GM21529 (cell line): ENCODE results near the gene OLR1.
A peak's percentile ranks its signal among the peaks of the same experiment; 100 is the strongest.
"Not testable (repeated sequence)": the region's sequence is repeated elsewhere in the genome, so short reads cannot be mapped to it uniquely, and the experiment has no call there.

ENCODE experiments used
- ATAC-seq: cut with Tn5 transposase; IDR thresholded peaks from one replicate; pipeline ENCODE4 v1.9.1; 2021; ENCODE audit not compliant: unreplicated experiment

OLR1 gene

DNA sequence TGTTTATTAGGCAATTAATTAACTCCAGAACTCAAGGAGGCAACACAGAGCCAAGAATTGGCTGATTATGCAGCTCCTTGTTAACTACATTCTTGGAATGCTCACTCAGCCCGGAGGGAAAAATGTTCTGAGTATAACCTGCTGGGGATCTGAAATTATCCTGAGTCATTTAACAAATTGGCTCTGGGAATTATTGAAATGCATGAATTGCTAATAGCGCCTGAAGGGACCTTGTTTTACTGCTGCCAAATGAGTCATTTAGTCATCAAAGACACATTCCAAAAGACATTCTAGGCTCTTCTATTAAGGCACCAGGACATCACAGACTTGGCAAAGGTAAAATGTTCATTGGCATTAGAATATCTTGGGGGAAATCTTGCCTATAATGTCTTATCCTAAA lies 19.9 kb upstream of the OLR1 start:
- no peak for ATAC-seq

DNA sequence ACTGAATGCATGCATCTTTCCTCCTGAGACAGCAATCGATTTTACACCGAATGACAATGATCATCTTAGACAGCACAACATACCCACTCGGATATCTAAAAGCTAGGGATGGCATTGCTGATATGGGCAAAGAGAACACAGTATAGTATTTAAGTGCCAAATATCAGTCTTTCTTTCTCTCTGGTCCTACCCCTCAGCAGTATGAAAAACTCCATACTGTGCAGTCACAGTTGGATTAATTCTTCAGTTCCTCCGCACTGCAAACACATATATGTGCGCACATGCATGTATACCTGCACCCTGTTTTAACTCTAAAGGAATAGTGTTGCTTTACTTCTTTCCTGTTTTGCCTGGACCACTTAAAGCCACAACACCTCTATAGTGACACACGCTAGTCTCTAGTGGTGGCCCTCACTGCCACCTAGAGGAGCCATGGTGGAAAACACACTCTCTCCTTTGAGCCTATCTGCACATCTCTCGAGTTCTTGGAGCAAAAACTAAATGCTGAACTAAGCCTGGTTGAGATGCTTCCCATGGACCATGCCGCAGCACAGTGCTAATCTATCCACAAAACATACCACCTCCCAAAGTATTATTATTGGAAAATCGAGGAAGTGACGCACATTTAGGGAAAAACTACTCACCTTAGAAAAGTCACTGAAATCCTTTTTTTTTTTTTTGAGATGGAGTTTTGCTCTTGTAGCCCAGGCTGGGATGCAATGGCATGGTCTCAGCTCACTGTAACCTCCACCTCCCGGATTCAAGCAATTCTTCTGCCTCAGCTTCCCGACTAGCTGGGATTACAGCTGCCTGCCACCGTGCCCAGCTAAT lies 18.8 kb upstream of the OLR1 start:
- peak; percentile 82 for ATAC-seq

DNA sequence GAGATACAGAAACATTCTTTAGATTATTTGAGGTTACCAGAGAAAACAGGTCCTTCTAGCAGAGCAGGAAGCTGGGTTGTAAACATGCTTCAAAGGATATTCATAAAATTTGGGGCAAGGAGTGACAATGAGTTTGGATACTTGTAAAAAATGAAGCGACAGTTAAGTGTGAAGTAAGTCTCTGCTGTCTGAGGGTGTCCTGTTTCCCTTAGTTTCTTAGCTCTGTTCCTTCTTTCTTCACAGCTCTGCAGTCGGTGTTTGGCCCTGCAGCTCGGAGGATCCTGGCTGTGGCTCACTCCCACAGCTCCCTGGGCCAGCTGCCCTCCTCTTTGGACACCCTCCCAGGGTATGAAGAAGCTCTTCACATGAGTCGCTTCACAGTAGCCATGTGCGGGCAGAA lies 17.7 kb upstream of the OLR1 start:
- ATAC-seq: no peak

DNA sequence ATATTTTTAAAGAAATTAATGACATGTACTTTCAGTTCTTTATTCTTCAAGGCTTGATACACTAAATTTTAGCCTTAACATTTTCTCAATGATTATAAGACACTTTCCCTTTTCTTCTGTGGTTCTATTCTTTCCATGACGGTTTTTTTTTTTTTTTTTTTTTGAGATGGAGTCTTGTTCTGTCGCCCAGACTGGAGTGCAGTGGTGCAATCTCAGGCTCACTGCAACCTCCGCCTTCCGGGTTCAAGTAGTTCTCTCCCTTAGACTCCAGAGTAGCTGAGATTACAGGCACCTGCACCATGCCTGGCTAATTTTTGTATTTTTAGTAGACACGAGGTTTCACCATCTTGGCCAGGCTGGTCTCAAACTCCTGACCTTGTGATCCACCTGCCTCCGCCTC lies 15.0 kb upstream of the OLR1 start:
- not testable (repeated sequence) for ATAC-seq

DNA sequence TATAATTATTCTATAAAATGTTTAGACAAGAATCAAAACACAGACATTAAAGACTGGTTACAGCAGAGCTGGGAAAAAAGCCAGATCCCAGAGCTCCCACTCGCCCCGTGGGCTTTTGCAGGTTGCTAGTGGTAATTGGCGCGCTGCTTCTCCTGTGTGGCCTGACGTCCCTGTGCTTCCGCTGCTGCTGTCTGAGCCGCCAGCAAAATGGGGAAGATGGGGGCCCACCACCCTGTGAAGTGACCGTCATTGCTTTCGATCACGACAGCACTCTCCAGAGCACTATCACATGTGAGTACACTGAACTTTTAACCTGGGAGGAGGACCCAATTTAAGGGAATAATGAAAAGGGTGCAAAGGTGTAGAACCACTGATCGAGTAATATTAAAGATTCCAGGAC lies 14.4 kb upstream of the OLR1 start:
- ATAC-seq: no peak

DNA sequence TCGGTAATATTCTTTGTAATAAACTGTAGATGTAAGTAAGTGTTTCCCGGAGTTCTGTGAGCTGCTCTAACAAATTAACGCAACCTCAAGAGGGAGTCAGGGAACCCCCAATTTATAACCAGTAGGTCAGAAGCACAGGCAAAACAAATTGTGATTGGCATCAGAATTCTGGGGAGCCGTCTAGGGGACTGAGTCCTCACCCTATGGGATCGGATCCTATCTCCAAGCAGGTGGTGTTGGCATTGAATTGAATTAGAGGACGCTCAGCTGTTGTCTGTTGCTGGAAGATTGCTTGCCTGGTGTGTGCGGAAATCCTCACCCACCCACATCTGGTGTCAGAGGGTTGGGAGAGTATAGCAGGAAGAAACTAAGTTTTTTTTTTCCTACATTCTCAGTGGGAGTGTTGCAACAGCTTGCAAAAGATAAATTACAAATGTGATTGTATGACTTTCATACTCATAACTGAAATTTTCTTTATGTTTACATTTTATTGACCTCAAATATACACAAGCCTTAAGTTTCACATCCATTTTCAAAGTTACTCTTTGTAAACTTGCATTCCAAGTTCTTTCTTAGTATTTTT lies 12.4 kb upstream of the OLR1 start:
- ATAC-seq: no peak

DNA sequence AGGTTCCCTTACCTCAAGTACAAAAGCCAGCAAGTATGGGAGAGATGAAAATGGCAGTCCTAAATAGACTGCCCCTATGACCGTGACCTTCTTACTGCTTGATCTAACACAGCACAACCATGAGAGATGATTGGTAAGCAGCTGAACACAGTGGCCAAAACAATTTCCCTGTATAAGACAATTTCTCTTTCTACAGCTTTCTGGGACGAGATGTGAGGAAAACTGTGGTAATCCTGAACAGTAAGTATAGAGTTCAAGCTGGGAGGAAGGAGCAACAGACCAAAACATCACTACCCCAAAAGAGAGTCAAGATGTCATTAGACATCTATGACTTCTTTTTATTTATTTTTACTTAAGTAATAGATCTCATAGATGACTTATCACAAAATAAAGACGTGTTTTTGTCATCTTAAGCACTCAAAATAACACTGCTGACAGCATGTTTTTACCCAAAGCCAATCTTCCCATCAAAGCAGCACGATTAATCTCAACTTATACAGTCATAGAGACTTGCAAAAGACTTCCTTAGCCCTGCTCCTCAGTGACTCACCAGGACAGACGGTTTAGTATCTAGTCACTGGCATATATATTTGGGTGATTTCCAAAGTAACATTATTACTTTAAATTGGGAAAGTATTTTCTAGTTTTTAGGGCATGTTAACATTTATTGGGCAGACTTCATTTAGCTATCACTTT lies 10.6 kb upstream of the OLR1 start:
- ATAC-seq: no peak

DNA sequence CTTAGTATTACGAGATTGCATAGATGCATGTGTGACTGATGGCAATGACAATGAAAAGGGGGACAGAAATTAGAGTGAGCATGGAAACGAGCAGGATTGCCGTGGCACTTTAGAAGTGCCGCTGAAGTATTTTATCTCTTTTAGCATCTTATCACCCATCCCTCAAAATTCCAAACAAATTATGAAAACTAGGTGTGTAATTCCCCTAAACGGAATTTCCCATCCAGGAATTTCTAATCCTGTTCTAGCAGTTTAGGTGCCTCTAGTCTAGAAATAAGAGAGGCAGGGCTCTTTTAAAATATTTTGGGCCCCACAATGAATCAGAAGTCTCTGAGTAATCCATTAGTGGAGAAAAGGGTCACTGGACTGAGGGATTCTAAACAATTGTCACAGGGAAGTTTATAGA lies 7.8 kb upstream of the OLR1 start:
- no peak for ATAC-seq

DNA sequence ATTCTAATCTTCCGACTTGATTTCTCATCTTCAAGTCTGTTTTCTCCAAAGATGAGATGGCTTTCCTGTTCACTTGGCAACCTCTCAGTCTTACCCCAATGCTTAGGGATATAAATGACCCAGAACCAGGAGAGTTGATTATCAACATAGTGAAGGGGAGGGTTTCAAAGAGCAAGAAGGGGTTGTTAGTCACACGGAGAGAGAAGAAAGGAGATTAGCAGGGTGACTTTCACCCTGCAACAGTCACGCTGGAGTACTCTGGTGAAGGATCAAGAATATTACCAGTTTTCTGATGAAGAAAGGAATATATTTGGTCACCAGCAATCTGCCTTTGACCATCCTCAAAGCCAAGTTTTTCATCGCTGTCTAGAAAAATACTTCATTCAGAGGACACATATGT lies 6.9 kb upstream of the OLR1 start, which contains the start of gene TMEM52B:
TSS of gene TMEM52B (plus strand) at position 212 of the 400 bp plus-strand sequence. CDS start 543 bp downstream, outside the sequence.
- ATAC-seq: no peak

DNA sequence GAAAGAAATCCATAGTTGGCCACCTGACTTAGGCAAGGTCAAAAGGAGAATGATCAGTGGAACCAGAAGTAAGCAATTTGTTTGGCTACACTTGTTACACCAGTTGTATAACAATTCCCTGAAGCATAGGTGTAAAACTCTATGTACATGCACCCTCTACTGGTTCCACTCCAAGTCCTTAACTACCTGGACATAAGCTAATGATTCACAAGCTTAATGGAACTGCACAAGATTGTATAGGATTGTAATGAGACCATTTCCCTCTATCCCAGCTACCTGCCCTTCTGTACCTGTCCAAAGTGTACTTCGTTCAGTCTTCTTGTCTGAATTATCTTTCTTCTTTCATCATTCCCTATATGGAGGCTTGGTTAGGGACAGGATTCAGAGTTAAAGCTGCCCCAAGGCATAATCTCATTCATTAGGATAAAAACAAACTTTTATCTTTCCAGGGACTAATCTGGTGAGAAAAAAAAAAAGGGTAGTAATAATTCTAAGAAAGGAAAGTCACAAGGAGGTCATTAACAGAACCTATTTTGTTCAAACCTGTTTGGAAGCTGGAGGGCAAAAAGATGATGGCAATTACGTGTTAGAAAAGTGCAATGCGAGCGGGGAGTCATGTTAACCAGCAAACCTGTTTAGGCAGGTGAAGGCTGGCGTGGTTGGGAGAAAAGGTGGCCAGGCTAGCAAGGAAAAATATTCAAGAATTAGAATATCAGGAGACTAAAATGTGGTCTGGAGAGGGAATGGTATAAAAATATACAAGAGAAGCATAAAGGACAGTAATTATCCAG lies 4.1 kb upstream of the OLR1 start:
- ATAC-seq: no peak

DNA sequence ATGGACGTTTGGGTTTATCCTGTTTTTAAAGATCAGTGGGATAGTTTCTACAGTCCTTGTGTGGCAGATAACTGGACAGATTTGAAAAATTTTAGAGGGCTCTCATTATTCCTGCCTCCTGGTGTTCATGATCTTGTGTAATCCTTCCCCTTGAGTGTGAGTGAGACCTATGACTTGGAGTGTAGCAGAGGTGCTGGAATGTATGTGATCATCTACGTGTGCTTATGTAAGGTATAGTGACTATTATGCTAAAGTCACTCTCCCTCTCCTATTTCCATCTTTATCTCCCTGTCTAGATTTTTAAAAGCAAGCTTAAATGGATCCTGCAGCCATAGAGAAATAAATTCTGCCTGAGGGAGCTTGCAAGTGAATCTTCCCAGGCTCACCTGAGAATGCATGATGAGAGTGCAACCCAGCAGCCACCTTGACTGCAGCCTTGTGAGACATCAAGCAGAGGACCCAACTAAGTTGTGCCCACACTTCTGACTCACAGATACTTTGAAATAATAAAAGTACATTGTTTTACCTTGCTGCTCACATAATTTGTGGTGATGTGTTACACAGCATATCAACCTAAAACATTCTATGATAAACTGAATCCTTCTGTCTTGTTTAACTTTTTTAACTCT lies 3.2 kb upstream of the OLR1 start:
- ATAC-seq: no peak

DNA sequence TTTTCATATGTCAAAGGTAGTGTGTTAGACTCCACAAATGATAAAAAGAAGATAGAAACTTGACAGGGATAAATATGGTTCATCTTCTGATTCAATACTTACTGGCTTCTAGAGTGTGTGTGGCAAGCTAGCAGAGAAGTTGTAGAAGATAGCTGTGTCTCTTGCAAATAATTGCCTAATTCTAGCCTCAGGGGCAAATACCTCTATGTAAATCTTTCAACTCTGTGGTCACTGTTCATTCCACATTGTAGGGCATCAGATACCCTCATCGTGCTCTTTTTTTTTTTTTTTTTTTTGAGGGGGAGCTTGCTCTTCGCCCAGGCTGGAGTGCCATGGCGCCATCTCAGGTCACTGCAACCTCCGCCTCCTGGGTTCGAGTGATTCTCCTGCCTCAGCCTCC lies 1.7 kb downstream of the OLR1 start:
- no peak for ATAC-seq

DNA sequence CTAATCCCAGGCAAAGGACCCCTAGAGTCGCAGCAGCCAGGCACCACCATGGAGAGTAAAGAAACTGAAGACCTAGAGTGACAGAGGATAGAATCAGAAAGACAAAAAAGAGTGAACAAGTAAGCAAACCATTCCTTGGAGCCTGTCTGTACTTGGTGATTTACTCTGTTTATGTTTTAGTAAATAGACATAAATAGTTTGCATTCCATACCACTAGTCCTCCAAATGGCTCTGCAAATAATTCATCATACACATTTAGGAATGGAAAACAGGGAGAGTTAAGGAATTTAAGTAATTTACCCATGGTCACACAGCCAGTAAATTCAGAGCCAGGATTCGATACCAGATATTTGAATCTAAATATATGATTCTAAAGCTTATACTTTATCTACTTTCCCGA lies 2.8 kb downstream of the OLR1 start:
- no peak for ATAC-seq

DNA sequence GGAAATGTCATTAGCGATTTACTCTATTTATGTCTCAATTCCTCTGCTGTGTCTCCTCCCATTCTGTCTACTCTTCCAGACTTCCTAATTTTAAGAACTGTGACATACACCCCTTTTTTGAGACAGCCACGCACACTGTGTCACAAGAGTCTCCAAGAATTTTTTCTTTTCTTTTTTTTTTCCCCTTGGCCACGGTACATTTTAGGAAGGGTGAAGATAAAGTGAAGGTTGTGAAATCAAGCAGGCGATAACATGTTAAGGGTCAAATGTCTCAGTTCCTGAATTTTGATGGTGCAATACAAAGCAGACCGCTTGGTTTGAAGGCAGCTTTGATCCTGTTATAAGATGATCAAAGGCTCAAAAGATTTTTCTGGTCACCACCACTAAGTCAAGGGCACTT lies 4.3 kb downstream of the OLR1 start:
- ATAC-seq: no peak

DNA sequence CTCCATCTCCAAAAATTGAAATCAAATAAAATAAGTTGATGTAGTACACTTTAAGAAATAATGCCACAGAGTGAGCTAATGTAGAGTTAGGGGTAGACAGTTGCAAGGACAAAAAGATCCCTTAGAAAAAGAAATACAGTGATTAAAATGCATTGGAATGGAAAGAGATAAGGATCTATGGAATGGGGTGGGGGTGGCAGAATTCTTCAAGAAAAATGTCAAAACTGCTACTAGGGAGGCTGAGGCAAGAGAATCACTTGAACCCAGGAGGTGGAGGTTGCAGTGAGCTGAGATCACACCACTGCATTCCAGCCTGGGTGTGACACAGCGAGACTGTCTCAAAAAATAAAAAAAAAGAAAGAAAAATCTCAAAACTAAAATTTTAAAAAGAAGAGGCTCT lies 6.5 kb downstream of the OLR1 start:
- no peak for ATAC-seq

DNA sequence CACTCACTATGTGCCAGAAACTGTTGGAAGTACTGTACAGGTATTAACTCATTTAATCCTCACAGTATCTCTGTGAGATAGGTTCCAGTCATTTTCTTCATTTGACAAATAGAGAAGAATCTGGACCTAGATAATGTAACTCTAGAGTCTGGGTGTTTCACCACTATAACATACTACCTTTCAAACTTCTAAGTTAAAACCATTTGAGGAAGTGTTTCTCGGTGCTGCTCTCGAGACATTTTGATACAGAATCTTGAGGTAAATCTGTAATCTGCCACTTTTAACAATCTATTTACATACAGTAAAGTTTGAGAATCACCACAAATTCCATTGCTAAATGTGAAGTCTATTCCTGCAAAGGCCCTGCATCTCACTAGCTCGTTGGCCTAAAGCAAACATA lies 8.8 kb downstream of the OLR1 start:
- no peak for ATAC-seq

DNA sequence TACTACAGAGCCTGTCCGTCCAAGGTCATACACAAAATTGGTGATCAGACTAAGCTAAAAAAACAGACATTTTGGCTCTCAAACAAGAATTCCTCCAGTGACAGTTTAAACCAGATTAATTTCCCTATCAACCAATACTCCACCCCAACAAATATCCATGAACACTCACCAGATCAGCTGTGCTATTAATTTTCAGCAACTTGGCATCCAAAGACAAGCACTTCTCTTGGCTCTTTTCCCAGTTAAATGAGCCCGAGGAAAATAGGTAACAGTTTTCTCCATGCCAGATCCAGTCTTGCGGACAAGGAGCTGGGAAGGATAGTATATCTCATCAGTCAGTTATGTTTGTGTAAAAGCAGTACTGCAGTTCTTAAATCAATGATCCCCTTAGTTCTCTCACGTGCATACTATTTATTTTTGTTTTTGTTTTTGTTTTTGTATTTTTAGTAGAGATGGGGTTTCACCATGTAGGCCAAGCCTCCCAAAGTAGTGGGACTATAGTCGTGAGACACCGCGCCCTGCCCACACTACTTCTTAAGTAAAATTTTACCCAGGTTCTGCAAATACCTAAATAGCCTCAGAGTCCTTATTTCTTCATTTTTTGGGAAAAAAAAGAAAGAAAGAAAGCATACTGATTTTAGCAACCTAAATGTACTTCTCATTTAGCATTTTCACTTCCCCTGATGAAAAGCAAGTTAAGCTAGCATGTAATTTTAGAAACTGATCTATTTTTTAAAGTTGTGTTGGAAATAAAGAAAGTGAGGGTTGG lies 11.1 kb downstream of the OLR1 start:
- no peak for ATAC-seq

DNA sequence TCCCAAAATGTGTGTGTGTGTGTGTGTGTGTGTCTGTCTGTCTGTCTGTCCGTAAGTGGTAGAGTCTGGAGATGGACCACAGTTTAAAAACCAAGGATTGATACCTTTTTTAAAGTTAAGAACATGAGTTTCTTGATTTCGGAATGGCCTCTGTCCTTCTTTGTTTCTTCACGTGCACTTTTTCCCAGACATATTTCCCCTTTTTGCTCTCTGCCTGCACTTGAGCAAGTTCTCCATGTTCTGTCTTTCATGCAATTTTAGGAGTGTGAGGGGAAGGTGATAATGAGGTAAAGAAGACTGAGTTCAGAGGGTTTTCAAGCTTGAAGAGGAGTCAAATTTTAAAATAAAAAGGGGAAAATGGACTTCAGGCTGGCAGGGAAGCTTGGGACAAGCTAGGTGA lies 12.7 kb downstream of the OLR1 start:
- no peak for ATAC-seq

DNA sequence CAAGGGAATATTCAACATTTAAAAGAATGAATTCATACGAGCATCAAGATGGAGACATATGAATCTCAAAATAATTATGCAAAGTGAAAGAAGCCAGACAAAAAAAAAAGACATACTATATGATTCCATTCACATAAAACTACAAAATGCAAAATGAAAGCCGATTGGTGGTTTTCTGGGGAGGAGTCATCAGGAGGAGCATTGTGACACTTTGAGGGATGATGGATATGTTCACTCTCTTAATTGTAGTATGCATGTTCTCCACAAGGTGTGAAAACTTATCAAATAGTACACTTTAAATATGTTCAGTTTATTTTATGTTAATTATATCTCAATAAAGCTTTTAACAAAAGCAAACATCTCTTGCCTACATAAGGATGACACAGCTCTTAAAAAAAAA lies 13.5 kb downstream of the OLR1 start:
- no peak for ATAC-seq

DNA sequence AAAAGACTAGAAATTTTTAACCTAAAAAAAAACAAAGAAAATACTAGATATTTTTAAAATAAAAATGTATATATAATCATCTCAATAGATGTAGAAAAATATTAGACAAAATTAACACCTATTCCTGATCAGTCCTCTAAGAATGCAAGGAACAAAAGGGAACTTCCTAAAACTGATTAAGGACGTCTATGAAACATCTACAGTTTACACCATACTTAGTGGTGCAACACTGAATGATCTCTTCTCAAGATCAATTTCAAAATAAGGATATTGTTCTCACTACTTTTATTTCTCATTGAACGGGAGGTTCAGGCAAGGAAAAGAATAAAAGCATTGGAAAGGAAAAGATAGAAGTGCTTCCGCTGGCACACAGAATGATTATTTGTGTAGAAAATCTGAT lies 16.0 kb downstream of the OLR1 start:
- ATAC-seq: no peak
